GM18868 (cell line): ENCODE results near the gene STX12.
"Not testable (repeated sequence)": the region's sequence is repeated elsewhere in the genome, so short reads cannot be mapped to it uniquely, and the experiment has no call there.

Source experiments
- ATAC-seq: cut with Tn5 transposase; IDR thresholded peaks from one replicate; pipeline ENCODE4 v1.9.1; 2021; ENCODE audit warnings: mild to moderate bottlenecking, moderate library complexity; ENCODE audit not compliant: unreplicated experiment

Gene STX12

DNA sequence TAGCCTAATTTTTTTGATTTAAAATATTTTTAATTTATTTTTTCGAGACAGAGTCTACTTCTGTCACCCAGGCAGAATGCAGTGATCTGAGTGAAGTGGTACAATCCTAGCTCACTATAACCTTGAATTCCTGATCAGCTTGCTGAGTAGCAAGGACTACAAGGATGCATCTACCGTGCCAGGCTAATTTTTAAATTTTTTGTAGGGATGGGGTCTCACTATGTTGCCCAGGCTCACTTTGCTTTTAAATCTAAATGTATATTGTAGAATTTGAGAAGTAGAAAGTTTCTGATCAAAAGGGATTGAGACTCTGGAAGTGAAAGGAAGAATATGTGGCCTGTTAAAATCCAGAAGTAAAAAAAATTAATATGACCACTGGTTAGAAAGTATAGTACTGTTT, 1.6 kb downstream of the STX12 start:
- ATAC-seq = no peak

DNA sequence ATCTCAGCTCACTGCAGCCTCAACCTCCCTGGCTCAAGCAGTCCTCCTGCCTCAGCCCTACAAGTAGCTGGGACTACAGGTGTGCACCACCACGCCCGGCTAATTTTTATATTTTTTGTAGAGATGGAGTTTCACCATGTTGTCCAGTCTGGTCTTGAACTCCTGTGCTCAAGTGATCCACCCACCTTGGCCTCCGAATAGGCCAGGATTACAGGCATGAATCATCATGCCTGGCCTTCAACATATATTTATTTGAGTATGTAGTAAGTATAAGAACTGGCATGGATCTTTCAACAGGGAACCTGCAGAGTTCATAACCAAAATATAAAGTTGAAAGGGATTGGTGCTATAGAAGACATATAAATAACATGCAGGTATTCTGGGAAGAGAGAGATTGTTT, 2.3 kb downstream of the STX12 start:
- ATAC-seq = not testable (repeated sequence)

DNA sequence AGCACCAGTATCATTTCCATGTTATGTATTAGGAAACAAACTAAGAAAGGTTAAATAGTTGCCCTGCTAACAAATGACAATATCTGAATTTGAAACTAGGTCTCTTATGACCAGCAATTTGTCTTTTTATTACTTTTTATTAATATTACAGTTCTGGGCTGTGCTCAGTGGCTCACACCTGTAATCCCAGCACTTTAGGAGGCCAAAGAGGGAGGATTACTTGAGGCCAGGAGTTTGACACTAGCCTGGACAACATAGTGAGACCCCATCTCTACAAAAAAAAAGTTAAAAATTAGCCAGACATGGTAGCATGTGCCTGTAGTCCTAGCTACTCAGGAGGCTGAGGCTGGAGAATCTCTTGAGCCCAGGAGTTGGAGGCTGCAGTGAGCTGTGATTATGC, 3.3 kb downstream of the STX12 start:
- not testable (repeated sequence) for ATAC-seq

DNA sequence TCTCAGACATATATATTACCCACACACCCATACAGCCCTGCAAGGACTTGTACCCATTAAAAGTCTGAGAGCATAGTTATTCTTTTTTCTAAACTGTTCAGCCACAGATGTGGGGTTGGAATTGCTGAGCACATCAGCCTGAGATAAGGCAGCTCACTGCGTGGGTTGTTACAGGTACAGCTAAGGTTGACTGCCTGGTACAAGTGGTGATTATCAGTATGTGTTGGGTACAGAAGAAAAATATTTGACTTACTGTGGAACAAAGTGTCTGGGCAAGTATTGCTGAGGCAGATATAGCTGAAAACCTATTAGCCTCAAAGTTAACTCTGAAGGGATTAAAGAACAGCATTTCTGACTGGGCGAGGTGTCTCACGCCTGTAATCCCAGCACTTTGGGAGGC, 5.0 kb downstream of the STX12 start:
- ATAC-seq = no peak

DNA sequence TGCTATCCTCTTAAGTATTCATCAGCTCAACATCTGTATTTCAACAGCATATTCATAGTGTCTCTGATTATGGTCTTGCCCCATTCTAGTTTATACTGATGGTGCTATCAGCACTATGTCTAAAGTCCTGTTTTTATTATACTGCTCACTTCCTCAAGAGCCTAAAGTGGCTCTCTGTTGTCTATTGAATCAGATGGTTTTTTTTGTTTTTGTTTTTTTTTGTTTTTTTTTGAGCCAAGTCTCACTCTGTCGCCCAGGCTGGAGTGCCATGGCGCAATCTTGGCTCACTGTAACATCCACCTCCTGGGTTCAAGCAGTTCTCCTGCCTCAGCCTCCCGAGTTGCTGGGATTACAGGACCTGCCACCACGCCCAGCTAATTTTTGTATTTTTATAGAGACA, 6.1 kb downstream of the STX12 start:
- no peak for ATAC-seq

DNA sequence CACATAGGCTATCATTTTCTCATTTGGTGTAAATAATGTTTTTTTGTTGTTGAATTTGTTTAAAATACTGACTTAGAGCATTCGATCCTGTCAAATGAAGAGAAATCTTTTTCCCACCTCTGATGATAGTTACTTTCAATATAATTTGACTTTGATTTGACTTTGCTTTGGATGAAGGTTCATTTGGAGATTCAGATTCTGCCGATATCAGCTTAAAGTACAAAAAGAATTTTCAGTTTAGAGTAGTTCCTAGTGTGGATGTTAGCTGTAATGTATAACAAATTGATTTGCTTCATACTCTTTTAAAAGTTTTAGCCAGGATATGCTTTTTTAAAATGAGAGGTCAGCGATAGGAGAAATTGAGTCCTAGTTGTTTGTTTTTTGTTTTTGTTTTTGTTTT, 9.9 kb downstream of the STX12 start:
- ATAC-seq = no peak

DNA sequence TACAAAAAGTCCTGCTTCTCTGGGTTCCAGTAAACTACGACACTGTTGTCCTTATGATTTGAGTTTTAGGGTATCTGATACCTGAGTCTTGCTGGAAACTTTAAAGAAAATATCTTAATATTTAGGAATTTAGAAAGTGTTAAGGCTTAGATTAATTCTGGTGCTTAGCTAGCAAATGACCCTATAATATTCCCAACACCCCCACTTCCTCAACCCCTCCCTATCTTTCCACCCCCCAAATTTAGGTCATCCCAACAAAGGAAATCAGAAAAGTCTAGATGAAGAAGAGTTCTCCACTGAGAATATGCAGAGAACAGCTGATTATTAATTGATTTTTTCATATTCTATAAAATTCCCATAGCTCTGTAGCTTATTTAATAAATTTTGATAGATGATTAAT, 11.7 kb downstream of the STX12 start:
- no peak for ATAC-seq

DNA sequence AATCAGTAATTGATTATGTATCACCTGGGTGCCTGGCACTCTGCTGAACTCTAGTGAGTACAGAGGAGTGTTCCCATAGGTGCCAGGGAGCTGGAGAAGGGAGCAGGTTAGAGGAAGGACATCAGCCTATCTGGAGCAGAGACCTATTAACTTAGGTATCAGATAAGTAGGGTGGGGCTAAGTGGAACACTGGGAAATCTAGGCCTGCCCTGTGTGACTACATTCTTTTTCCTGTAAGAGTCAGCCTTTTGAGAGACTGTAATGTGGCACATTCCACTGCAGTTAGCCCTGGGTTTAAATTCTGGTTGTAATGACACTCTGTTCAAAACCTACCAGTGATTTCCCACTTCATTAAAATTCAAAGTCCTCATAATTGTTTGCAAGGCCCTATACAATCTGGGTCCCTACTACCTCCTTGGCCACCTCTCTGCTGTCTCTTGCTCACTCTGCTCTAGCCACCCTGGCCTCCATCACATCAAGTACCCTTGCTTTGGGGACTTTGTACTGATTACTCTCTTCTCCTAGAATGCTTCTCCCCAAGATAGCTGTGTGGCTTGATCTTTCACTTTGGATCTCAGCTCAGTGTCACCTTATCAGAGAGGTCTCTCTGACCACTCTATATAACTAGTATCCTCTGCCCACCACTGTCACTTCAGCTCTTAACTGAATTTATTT, 12.9 kb downstream of the STX12 start:
- no peak for ATAC-seq

DNA sequence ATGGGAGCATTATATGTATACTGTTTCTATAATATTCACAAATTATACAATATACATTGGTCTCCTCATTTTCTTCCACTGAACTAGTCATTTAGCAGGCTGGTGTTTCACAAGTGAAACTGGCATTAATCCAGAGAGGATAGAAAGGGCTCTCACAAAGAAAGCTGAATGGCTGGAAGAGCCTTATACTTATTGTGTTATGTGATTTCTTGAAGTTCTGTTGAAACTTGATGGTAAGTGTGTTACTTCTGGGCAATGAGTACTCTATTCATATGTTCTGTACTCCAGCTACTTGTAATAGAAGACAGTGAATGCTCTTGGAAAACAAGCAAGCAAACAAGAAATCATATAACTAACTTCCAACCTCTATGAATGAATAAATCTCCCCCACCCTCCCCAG, 14.9 kb downstream of the STX12 start:
- no peak for ATAC-seq

DNA sequence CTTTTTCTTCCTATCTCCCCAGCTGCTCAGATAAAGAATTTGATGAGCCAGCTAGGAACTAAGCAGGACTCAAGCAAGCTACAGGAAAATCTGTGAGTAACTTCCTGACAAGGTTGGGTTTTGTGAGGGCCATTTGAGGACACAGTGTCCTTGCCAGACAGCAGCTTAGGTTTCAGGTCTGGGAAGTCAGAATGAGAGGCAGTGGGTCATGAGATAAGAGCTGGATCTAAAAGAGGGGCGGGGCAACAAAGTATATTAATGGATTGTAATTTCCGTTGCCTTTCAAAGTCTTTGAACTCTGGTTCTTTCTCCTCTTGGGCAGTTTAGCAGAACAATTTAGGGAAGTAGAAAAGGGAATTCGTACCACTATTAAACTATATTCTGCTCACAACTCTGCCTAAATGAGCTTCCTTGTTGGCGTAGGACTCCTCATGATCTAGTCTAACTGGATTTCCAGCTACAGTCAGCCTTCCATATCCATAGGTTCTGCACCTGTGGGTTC, 16.6 kb downstream of the STX12 start:
- ATAC-seq = no peak

DNA sequence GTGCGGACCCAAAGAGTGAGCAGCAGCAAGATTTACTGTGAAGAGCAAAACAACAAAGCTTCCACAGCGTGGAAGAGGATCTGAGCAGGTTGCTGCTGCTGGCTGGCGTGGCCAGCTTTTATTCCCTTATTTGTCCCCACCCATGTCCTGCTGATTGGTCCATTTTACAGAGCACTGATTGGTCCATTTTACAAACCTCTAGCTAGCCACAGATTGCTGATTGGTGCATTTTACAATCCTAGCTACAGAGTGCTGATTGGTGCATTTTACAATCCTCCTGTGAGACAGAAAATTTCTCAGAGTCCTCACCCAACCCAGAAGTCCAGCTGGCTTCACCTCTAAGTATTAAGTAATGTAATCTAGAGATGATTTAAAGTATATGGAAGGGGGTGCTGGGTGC, 17.3 kb downstream of the STX12 start:
- not testable (repeated sequence) for ATAC-seq

DNA sequence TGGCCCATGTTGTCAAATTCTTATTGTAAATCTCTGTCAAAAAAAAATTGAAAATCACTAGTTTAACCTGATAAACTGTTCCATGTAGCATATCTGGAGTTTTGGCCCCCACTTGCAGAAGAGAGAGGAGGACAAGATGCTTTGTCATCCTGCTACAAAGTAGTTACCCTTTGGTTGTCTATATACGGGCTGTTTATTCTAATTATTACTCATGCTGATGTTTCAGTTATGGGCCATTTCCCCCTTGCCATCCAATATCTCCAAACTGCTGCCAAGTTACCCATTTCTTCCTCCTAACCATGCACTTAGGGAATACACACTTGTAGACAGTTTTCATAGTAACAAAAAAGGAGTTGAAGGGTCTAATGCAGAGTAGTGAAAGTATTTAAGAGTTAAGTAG, 22.6 kb downstream of the STX12 start:
- no peak for ATAC-seq

DNA sequence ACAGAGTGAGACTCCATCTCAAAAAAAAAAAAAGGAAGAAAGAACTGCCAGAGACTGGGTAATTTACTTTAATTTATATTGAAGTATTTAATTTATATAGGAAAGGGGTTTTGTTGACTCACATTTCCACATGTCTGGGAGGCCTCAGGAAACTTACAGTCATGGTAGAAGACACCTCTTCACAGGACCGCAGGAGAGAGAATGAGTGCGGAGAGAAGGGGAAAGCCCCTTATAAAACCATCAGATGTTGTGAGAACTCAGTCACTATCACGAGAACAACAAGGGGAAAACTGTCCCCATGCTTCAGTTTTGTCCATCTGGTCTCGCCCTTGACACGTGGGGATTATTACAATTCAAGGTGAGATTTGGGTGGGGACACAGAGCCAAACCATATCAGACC, 31.8 kb downstream of the STX12 start:
- ATAC-seq = no peak

DNA sequence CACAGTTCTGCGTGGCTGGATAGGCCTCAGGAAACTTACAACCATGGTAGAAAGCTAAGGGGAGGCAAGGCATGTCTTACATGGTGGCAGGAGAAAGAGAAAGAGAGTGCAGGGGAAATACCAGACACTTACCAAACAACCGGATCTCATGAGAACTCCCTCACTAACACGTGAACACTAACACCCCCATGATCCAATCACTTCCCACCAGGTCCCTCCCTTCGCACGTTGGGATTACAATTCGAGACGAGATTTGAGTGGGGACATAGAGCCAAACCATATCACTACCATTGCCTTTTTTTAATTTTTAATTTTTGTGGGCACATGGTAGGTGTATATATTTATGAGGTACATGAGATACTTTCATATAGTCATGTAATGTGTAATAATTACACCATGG, 33.7 kb downstream of the STX12 start:
- no peak for ATAC-seq

DNA sequence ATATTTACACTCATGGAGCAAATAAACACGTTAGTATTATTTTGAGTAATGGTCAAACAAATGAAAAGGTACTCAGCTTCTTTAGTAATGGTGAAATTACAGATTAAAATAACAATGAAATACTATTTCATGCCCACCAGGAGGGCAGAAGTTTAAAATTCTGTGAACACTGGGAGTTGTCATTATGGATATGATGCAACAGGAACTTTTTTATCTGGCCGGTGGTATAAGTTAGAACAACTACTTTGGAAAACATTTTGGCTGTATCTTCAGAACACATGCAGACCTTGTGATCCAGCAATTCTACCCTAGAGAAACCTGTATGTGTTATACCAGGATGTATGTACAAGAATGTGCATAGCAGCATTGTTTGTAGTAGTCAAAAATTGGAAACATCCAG, 34.4 kb downstream of the STX12 start:
- no peak for ATAC-seq

DNA sequence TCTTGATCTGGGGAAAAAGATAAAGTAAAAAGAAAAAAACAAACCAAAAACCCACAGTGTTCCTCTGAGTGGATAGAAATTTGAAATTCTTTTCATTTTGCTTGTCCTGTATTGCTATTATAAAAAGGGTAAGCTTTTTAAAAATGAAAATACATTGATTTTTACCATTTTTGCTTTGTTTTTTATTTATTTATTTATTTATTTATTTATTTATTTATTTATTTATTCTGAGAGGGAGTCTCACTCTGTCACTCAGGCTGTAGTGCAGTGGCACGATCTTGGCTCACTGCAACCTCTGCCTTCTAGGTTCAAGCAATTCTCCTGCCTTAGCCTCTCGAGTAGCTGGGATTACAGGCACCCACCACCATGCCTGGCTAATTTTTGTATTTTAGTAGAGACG, 35.1 kb downstream of the STX12 start:
- ATAC-seq = not testable (repeated sequence)

DNA sequence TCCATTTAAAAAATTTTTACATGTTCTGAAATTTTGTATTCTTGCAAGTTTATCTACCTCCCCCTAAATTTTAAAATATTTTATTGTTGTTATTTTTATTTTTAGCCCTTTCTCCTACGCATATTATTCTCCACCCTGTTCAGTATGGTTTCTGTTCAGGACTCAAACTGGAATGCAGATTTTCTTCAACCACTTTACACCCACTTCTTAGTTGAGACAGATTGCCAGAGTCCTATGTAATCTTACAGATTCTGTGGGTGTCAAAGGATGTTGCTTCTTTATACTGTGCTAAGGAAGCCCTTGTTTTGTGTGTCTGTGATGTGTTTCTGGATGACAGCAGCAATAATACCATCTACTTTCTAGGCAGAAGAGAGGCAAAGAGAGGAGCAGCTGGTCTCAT, 36.9 kb downstream of the STX12 start:
- ATAC-seq = no peak

DNA sequence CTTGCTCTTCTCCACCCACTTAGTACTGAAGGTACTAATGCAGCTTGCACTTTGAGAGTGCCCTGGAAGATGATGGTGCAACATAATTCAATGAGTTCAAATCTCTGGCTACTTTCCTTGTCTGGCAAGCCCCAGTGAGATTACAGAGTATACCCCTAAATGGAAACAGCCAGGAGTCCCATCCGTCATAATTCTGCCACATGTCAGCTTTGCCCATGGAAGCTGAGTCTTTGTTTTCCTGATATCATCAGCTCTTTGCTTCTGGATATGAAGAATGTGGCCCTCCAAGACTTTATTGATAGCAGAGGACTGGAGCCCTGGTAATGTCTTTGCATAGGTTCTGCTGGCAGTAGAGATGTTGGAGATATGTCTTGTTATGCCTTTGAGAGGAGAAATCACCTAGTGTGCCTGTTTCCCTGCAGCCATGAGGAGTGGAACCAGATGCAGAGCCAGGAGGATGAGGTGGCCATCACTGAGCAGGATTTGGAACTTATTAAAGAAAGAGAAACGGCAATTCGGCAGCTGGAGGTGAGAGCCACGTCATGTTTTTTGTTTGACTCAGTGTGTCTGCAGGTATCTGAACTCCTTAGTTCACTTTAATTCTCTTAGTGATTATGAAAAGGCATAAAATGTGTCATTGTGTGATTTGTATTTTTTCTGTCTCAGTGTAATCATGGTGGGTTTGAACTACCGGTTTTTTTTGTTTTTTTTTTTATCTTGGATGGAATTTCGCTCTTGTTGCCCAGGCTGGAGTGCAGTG, 38.9 kb downstream of the STX12 start:
- ATAC-seq = no peak

DNA sequence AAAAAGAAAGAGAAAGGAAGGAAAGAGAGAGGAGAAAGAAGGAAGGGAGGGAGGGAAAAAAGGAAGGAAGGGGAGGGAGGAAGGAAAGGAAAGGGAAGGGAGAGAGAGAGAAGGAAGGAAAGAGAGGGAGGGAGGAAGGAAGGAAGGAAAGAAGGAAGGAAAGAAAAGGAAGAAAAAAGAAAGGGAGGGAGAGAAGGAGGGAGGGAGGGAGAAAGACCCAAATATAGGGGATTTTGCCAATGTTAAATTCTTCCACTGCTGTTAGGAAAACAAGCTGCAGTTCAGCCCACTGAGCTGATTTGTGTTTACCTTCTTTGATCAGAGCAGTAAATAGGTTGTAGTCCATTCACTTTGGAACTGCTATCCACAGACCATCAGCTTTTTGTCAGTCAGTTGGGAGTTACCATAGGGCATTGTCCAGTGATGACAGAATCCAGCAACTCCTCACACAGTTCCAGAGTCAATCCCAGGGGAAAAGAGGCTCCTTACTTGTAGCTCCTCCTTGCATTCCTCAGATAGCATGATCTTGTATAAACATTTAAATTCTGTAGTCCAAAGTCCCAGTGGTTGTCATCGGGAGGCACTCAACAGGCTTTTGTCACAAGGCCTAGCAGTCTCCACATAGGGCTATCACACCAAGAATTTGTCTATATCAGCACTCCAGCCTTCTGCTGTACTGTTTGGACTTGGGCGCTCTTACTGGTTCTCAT, 44.1 kb downstream of the STX12 start:
- ATAC-seq = no peak

DNA sequence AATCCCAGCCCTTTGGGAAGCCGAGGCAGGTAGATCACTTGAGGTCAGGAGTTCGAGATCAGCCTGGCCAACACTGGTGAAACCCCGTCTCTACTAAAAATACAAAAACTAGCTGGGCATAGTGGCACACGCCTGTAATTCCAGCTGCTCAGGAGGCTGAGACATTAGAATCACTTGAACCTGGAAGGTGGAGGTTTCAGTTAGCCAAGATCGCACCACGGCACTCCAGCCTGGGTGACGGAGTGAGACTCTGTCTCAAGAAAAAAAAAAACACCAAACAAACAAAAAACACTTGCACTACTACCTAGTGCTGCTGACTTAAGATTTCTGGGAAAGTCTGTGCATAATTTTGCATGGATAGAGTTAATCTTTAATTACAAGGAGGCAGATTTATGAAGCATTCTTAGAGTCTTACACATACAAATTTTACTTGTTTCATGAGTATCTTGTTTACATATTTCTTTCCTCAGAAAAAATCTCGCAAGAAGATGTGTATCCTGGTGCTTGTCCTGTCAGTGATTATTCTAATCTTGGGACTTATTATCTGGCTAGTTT, 48.8 kb downstream of the STX12 start:
- no peak for ATAC-seq

DNA sequence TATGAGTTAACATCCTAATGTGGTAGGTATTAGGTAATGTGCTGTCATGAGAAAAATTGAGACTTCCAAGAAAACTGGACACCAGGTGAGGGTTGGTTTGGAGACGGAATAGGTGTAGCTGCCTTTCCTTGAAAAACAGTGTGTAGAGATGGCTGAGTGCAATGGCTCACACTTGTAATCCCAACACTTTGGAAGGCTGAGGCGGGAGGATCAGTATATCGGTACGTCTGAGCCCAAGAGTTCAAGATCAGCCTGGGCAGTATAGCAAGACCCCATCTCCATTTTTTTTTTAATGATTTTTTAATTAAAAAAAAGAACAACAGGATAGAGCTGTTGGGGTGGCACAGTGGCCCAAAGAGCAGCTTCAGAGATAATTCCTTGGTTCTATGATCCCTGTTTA, 50.8 kb downstream of the STX12 start:
- no peak for ATAC-seq

DNA sequence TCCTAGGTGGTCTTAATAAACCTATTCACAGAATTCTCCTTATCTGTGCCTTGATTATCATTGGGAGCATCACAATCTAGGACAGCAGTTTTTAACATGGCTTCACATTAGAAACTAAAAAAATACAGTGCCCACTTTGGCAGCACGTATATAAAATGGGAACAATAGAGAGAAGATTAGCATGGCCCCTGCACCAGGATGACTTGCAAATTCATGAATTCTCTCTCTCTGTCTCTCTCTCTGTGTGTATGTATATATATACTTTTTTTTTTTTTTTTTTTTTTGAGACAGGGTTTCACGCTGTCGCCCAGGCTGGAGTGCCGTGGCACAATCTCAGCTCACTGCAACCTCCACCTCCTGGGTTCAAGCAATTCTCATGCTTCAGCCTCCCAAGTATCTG, 51.4 kb downstream of the STX12 start:
- ATAC-seq = no peak
